Renal pelvis (tissue), 4 donors: ENCODE measurements around the gene OSBPL6. TPM values are rescaled to one million over a fixed set of nuclear protein-coding genes. Genes with fewer than 3 reads are reported as not detected.
"Not testable (repeated sequence)": the region's sequence is repeated elsewhere in the genome, so short reads cannot be mapped to it uniquely, and the experiment has no call there.

Experiments used
- DNase-seq: peaks from one replicate; pipeline ENCODE4 v3.0.0-alpha.2; 2013
- polyA plus RNA-seq, 3 donors: library from polyadenylated mRNA; unstranded; fragments of 120-200 nt; gene quantifications; one replicate each; pipeline ENCODE4 v1.2.1, GENCODE V29; 2013; ENCODE audit not compliant: insufficient read length in 3 of 3

OSBPL6 gene
- polyA plus RNA-seq, 3 donors, result 6.0 to 6.9 (median 6.5) TPM

- DNase-seq, result no peak
These were observed 151.6 kb downstream of the OSBPL6 start for GRCh38 chr2:178345951-178346350.

- no peak for DNase-seq
These were observed 155.7 kb downstream of the OSBPL6 start for GRCh38 chr2:178350051-178350450.

GRCh38 chr2:178357704-178358103 is 163.4 kb downstream of the OSBPL6 start:
- DNase-seq, result not testable (repeated sequence)

- DNase-seq, result no peak
These were observed 165.0 kb downstream of the OSBPL6 start for GRCh38 chr2:178359192-178359912.

GRCh38 chr2:178361588-178361987 is 167.3 kb downstream of the OSBPL6 start:
- no peak for DNase-seq

GRCh38 chr2:178363252-178363651 is 168.9 kb downstream of the OSBPL6 start:
- no peak for DNase-seq

GRCh38 chr2:178365116-178365515 is 170.8 kb downstream of the OSBPL6 start:
- no peak for DNase-seq

- no peak for DNase-seq
These were observed 172.1 kb downstream of the OSBPL6 start for GRCh38 chr2:178366412-178366811.

- DNase-seq, result no peak
These were observed 173.0 kb downstream of the OSBPL6 start for GRCh38 chr2:178367344-178367743.

- no peak for DNase-seq
These were observed 180.6 kb downstream of the OSBPL6 start for GRCh38 chr2:178374865-178375264.

GRCh38 chr2:178377046-178377445 is 182.7 kb downstream of the OSBPL6 start:
- no peak for DNase-seq

GRCh38 chr2:178379162-178380004 is 185.1 kb downstream of the OSBPL6 start:
- DNase-seq, result no peak

- no peak for DNase-seq
These were observed 186.5 kb downstream of the OSBPL6 start for GRCh38 chr2:178380763-178381162.

GRCh38 chr2:178383718-178384117 is 189.4 kb downstream of the OSBPL6 start:
- no peak for DNase-seq

GRCh38 chr2:178385595-178386148 is 191.4 kb downstream of the OSBPL6 start:
- no peak for DNase-seq

GRCh38 chr2:178386986-178387597 is 192.8 kb downstream of the OSBPL6 start:
- no peak for DNase-seq

- DNase-seq, result no peak
These were observed 194.0 kb downstream of the OSBPL6 start for GRCh38 chr2:178388287-178388686.

GRCh38 chr2:178391701-178392100 is 197.4 kb downstream of the OSBPL6 start:
- no peak for DNase-seq

GRCh38 chr2:178392215-178392614 is 197.9 kb downstream of the OSBPL6 start:
- no peak for DNase-seq

- DNase-seq, result no peak
These were observed 200.5 kb downstream of the OSBPL6 start for GRCh38 chr2:178394859-178395258.

GRCh38 chr2:178395295-178395694 is 201.0 kb downstream of the OSBPL6 start:
- no peak for DNase-seq

- no peak for DNase-seq
These were observed 201.7 kb downstream of the OSBPL6 start for GRCh38 chr2:178395941-178396570.
